ENCODE results near the gene ERI2.
A peak's percentile ranks its signal among the peaks of the same experiment; 100 is the strongest.
"Not testable (repeated sequence)": the region's sequence is repeated elsewhere in the genome, so short reads cannot be mapped to it uniquely, and the experiment has no call there.

Gene ERI2

DNA sequence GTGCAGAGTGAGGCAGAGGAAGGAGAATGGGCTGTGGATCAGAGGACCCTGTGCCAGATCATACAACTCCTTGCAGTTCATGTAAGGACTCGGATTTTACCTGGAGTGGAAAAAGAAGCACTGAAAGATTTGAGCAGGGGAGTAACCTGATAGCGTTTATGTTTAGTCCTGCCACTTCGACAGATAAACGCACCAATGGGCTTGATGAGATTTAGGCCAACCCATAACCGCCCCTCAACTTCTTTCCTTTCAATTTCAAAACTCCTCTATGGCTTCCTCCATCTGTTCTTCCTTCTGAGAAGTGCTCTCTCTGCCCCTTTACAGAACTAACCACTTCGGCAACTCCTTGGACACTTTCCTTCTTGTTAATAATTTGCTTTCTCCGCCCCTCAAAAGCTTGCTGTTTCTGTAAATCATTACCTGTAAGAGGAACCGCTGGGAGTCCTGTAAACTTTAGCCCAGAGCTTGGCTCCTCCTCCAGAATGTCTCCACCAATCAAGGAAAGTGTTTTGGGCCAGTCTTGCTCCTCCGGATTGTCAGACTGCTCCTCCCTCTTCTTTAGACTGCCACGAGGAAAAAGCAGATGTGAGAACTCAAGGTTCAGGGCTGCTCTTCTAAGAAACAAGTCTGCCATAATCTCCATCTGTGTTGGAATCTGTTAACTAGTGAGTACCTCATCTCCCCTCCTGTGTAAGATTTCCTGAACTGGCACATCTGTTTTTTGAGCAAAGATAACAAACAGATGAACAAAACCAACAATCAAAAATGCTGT lies 42.6 kb downstream of the ERI2 start, which contains the start of gene ACSM3:
Gene ACSM3 (plus strand): TSS at position 554 of the 772 bp plus-strand sequence. CDS start 6,021 bp downstream, outside the sequence.
- H3K27me3 Mint-ChIP-seq, result no peaks in the 10 kb centered on the region
- H3K27ac Mint-ChIP-seq, result peak within 1 kb of the TSS; percentile 88
- peaks cover 30% of the 10 kb centered on the region for H3K4me1 Mint-ChIP-seq (ENCODE audit: low read depth)
- H3K9me3 Mint-ChIP-seq, result peaks cover 15% of the 10 kb centered on the region
- peaks cover 13% of the 10 kb centered on the region for H3K36me3 Mint-ChIP-seq (ENCODE audit: low read depth)
- peak within 1 kb of the TSS; percentile 89 for H3K4me3 Mint-ChIP-seq

GRCh38 chr16:20762404-20763123 lies 43.7 kb downstream of the ERI2 start:
- Mint-ChIP-seq H3K9me3 (peaks cover 15% of the 10 kb centered on the region), H3K27ac (peak overlapping the region; percentile 88), H3K4me1 (ENCODE audit: low read depth) (peaks cover 30% of the 10 kb centered on the region)

DNA sequence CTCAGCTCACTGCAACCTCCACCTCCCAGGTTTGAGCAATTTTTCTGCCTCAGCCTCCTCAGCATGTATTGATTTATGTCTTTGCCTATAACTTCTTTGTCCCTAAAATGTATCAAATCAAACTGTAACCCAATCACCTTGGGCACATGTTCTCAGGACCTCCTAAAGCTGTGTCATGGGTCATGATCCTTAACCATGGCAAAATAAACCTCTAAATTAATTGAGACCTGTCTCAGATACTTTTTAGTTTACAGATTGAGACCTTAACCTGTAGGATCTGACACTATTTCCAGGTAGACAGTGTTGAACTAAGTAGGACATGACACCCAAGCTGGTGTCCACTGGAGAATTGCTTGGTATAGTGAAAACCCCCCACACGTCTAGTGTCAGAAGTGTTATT lies 45.1 kb downstream of the ERI2 start:
- H3K4me1 Mint-ChIP-seq (ENCODE audit: low read depth), result peaks cover 30% of the 10 kb centered on the region
- H3K4me3 Mint-ChIP-seq, result no peak overlapping the region
- no peak overlapping the region for H3K27ac Mint-ChIP-seq
- peaks cover 13% of the 10 kb centered on the region for H3K36me3 Mint-ChIP-seq (ENCODE audit: low read depth)
- no peaks in the 10 kb centered on the region for H3K27me3 Mint-ChIP-seq
- peaks cover 15% of the 10 kb centered on the region for H3K9me3 Mint-ChIP-seq

More at GRCh38 chr16:20762404-20763123, 43.7 kb downstream of the ERI2 start:
- Mint-ChIP-seq H3K27me3 (no peaks in the 10 kb centered on the region), H3K36me3 (ENCODE audit: low read depth) (peaks cover 13% of the 10 kb centered on the region), H3K4me3 (peak overlapping the region; percentile 89)

GRCh38 chr16:20760346-20760745 lies 45.9 kb downstream of the ERI2 start:
- Mint-ChIP-seq H3K27me3 (no peaks in the 10 kb centered on the region), H3K36me3 (ENCODE audit: low read depth) (peaks cover 13% of the 10 kb centered on the region), H3K4me3 (no peak overlapping the region), H3K4me1 (ENCODE audit: low read depth) (peaks cover 30% of the 10 kb centered on the region), H3K27ac (no peak overlapping the region), H3K9me3 (peaks cover 15% of the 10 kb centered on the region)

- H3K4me1 Mint-ChIP-seq (ENCODE audit: low read depth); H3K27me3 Mint-ChIP-seq; H3K27ac Mint-ChIP-seq; H3K9me3 Mint-ChIP-seq; H3K4me3 Mint-ChIP-seq; H3K36me3 Mint-ChIP-seq (ENCODE audit: low read depth): not testable (repeated sequence)
Measured at GRCh38 chr16:20755799-20756198, 50.5 kb downstream of the ERI2 start.

- H3K36me3 Mint-ChIP-seq (ENCODE audit: low read depth), result peaks cover 3% of the 10 kb centered on the region
- H3K4me1 Mint-ChIP-seq (ENCODE audit: low read depth), result no peaks in the 10 kb centered on the region
- H3K27me3 Mint-ChIP-seq, result peaks cover 6% of the 10 kb centered on the region
- peaks cover 4% of the 10 kb centered on the region for H3K9me3 Mint-ChIP-seq
- H3K27ac Mint-ChIP-seq, result no peak overlapping the region
- no peak overlapping the region for H3K4me3 Mint-ChIP-seq
Measured at GRCh38 chr16:20755238-20755637, 51.0 kb downstream of the ERI2 start.

DNA sequence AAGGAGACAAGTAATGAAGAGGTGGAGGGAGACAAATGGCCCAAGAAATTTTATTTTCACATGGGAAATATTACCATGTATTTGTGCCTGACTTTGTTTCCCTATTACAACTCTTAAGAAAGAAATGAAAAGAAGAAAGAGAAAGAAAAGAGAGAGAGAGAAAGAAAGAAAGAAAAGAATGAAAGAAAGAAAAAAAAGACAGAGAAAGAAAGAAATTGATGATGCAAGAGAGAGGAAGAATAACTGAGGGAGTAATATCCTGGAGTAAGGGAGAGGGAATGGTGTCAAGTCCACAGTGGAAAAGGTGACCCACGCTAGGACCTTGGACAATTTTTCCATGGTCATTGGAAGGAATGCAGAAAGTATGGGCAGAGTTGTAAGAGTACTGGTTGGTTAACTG lies 52.5 kb downstream of the ERI2 start:
- H3K4me1 Mint-ChIP-seq (ENCODE audit: low read depth), result no peaks in the 10 kb centered on the region
- peaks cover 4% of the 10 kb centered on the region for H3K9me3 Mint-ChIP-seq
- no peak overlapping the region for H3K27ac Mint-ChIP-seq
- H3K27me3 Mint-ChIP-seq, result peaks cover 6% of the 10 kb centered on the region
- H3K4me3 Mint-ChIP-seq, result no peak overlapping the region
- no peaks in the 10 kb centered on the region for H3K36me3 Mint-ChIP-seq (ENCODE audit: low read depth)

DNA sequence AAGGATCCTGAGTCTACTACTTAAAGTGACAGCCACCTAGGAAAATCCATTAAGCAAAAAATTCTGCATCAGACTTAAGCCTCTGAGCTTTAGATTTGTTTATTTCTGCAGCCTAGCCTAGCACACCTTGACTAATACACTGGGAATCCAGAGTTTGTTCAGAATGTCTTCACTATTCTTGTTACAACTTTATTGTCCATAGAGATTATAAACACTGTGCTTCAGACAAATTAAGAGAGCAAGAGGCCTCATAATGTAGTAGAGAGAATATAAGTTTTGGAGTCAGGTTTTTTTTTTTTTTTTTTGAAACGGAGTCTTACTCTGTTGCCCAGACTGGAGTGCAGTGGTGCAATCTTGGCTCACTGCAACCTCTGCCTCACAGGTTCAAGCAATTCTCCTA lies 55.7 kb downstream of the ERI2 start:
- H3K9me3 Mint-ChIP-seq, result peaks cover 13% of the 10 kb centered on the region
- no peak overlapping the region for H3K4me3 Mint-ChIP-seq
- no peak overlapping the region for H3K27ac Mint-ChIP-seq
- no peaks in the 10 kb centered on the region for H3K4me1 Mint-ChIP-seq (ENCODE audit: low read depth)
- H3K36me3 Mint-ChIP-seq (ENCODE audit: low read depth), result peaks cover 6% of the 10 kb centered on the region
- H3K27me3 Mint-ChIP-seq, result peaks cover 6% of the 10 kb centered on the region

DNA sequence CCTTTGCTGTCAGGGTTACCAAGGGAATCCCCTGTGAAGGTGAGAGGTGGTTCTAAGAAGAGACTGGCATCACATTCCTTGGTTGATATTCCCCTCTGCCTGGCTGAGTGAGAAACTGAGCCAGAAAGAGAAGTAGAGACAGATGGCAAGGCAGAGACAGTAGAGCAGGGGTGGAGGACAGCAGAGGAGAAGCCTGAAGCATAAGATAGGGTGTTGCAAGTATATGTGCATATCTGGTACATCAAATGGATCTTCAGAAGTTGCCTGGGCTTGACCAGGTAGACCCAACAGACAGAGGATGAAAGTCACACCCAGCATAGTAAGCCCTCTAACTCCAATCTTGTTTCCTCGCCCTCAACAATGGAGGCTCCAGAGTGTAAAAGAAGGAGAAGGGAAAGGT lies 56.8 kb downstream of the ERI2 start:
- Mint-ChIP-seq H3K27ac (no peak overlapping the region), H3K4me1 (ENCODE audit: low read depth) (no peaks in the 10 kb centered on the region), H3K36me3 (ENCODE audit: low read depth) (peaks cover 6% of the 10 kb centered on the region), H3K9me3 (peaks cover 10% of the 10 kb centered on the region), H3K27me3 (peaks cover 6% of the 10 kb centered on the region), H3K4me3 (no peak overlapping the region)

DNA sequence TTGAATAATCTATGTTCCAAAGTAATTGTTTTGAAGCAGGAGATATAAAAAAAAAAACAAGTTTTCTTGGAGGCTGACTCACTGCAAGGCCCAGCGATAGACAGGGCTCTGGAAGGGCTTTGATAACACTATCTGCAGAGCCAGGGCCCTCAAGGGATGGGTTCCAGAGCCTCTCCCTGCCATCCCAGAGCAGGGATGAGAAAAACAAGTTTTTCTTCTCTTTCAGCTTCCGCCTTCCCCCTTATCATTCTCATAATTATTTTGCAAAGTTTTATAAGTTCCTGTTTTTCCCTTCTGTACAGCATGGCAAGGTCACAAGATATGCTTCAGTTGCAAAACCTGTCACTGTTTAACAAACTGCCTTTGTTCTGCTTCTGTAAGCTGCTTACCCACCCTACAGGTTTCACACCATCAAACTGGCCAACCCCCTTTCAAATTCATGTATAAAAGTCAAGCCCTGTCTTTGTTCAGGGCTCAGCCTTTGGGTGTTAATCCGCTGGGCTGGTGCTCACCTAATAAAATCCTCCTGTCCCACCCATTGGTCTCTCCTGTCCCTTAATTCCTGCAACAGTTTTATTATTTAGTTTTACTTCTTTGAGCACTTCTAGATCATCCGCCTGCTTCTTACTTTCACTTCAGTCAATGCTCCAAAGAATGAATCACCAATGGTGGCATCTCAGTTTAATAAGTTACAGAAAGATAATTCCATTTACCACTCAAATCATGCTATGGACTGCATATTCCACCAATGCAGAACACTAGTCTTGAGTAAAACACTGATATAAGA lies 59.0 kb downstream of the ERI2 start:
- Mint-ChIP-seq H3K27me3 (no peaks in the 10 kb centered on the region), H3K27ac (no peak overlapping the region), H3K4me3 (no peak overlapping the region)

GRCh38 chr16:20746461-20746860 lies 59.8 kb downstream of the ERI2 start:
- H3K36me3 Mint-ChIP-seq (ENCODE audit: low read depth), result peaks cover 6% of the 10 kb centered on the region
- H3K9me3 Mint-ChIP-seq, result peaks cover 9% of the 10 kb centered on the region
- no peak overlapping the region for H3K4me3 Mint-ChIP-seq
- H3K27ac Mint-ChIP-seq, result no peak overlapping the region
- no peaks in the 10 kb centered on the region for H3K27me3 Mint-ChIP-seq
- H3K4me1 Mint-ChIP-seq (ENCODE audit: low read depth), result no peaks in the 10 kb centered on the region

More for the DNA sequence above, 59.0 kb downstream of the ERI2 start:
- H3K36me3 Mint-ChIP-seq (ENCODE audit: low read depth), result peaks cover 6% of the 10 kb centered on the region
- H3K9me3 Mint-ChIP-seq, result peaks cover 9% of the 10 kb centered on the region
- H3K4me1 Mint-ChIP-seq (ENCODE audit: low read depth), result no peaks in the 10 kb centered on the region
